Trophoblast cell (in vitro differentiated cells and primary cell): ENCODE measurements around the gene LCE6A.

Source experiments
- DNase-seq, 2 donors: peaks; one replicate each; pipeline ENCODE4 v3.0.0-alpha.2; 2016
- H2AFZ ChIP-seq: 2 replicates; pipeline ENCODE4 v1.6.1; 2013; ENCODE audit warnings: low read length, moderate library complexity, mild to moderate bottlenecking; ENCODE audit not compliant: insufficient read depth, poor library complexity
- H2AK5ac ChIP-seq: 2 replicates; pipeline ENCODE4 v1.6.1; 2013; ENCODE audit warnings: mild to moderate bottlenecking, low read length
- H2BK120ac ChIP-seq: 2 replicates; pipeline ENCODE4 v1.6.1; 2013; ENCODE audit warnings: low read length, mild to moderate bottlenecking, moderate library complexity; ENCODE audit not compliant: insufficient read depth, poor library complexity
- H2BK12ac ChIP-seq: 2 replicates; pipeline ENCODE4 v1.6.1; 2013; ENCODE audit warnings: mild to moderate bottlenecking, low read length, moderate library complexity
- H2BK5ac ChIP-seq: 2 replicates; pipeline ENCODE4 v1.6.1; 2013; ENCODE audit warnings: low read length, low read depth, moderate library complexity, mild to moderate bottlenecking; ENCODE audit not compliant: poor library complexity
- H3K14ac ChIP-seq: 2 replicates; pipeline ENCODE4 v1.6.1; 2013; ENCODE audit warnings: mild to moderate bottlenecking, low read length
- H3K18ac ChIP-seq: 2 replicates; pipeline ENCODE4 v1.6.1; 2013; ENCODE audit warnings: mild to moderate bottlenecking, low read length
- H3K23ac ChIP-seq: 2 replicates; pipeline ENCODE4 v1.6.1; 2013; ENCODE audit warnings: low read length
- H3K27ac ChIP-seq: 2 replicates; pipeline ENCODE4 v1.5.1; 2013; ENCODE audit warnings: low read depth, mild to moderate bottlenecking, inconsistent platforms, low read length, moderate library complexity
- H3K27me3 ChIP-seq: 2 replicates; pipeline ENCODE4 v1.6.1; 2013; ENCODE audit warnings: inconsistent platforms, mild to moderate bottlenecking, low read length, moderate library complexity; ENCODE audit not compliant: insufficient read depth
- H3K36me3 ChIP-seq, 2 experiments: 1 replicate in 1 of 2; 2 replicates in 1 of 2; pipeline ENCODE4 v1.6.1; 2013; ENCODE audit warnings: low read length in 2 of 2, mild to moderate bottlenecking in 2 of 2, moderate library complexity in 1 of 2; ENCODE audit not compliant: insufficient read depth in 2 of 2, control insufficient read depth in 1 of 2
- H3K4ac ChIP-seq: 2 replicates; pipeline ENCODE4 v1.6.1; 2013; ENCODE audit warnings: low read depth, mild to moderate bottlenecking, low read length, moderate library complexity
- H3K4me1 ChIP-seq, 2 experiments: 1 replicate in 1 of 2; 2 replicates in 1 of 2; pipeline ENCODE4 v1.6.1; 2013; ENCODE audit warnings: low read length in 2 of 2, mild to moderate bottlenecking in 2 of 2, moderate library complexity in 1 of 2; ENCODE audit not compliant: insufficient read depth in 2 of 2, control insufficient read depth in 1 of 2
- H3K4me2 ChIP-seq: 2 replicates; pipeline ENCODE4 v1.6.1; 2013; ENCODE audit warnings: inconsistent platforms, mild to moderate bottlenecking, low read length, moderate library complexity
- H3K4me3 ChIP-seq: 2 replicates; pipeline ENCODE4 v1.5.1; 2013; ENCODE audit warnings: mild to moderate bottlenecking, low read depth, low read length, inconsistent platforms
- H3K79me1 ChIP-seq: one replicate; pipeline ENCODE4 v1.6.1; 2013; ENCODE audit warnings: low read length
- H3K79me2 ChIP-seq: 2 replicates; pipeline ENCODE4 v1.6.1; 2013; ENCODE audit warnings: low read length, mild to moderate bottlenecking; ENCODE audit not compliant: control insufficient read depth, insufficient read depth, poor library complexity
- H3K9ac ChIP-seq: 2 replicates; pipeline ENCODE4 v1.6.1; 2013; ENCODE audit warnings: mild to moderate bottlenecking, low read length
- H3K9me3 ChIP-seq: 2 replicates; pipeline ENCODE4 v1.6.1; 2013; ENCODE audit warnings: low read depth, mild to moderate bottlenecking, control low read depth, inconsistent platforms, low read length; ENCODE audit not compliant: insufficient read depth
- H4K12ac ChIP-seq: 2 replicates; pipeline ENCODE4 v1.6.1; 2013; ENCODE audit warnings: low read depth, mild to moderate bottlenecking, low read length, moderate library complexity
- H4K8ac ChIP-seq: 2 replicates; pipeline ENCODE4 v1.6.1; 2013; ENCODE audit warnings: low read depth, mild to moderate bottlenecking, low read length, moderate library complexity
- H4K91ac ChIP-seq: one replicate; pipeline ENCODE4 v1.6.1; 2013; ENCODE audit warnings: low read depth, mild to moderate bottlenecking, low read length, moderate library complexity
- WGBS: extraction: QIAGEN DNeasy Blood & Tissue Kit; methylation state at CpG from one replicate; pipeline ENCODE4 v1.1.7; 2013; ENCODE audit warnings: missing lambda C conversion rate; ENCODE audit not compliant: insufficient read length, insufficient coverage; ENCODE audit errors: extremely low coverage; 5-methylcytosine and 5-hydroxymethylcytosine counted together

Gene LCE6A

DNA sequence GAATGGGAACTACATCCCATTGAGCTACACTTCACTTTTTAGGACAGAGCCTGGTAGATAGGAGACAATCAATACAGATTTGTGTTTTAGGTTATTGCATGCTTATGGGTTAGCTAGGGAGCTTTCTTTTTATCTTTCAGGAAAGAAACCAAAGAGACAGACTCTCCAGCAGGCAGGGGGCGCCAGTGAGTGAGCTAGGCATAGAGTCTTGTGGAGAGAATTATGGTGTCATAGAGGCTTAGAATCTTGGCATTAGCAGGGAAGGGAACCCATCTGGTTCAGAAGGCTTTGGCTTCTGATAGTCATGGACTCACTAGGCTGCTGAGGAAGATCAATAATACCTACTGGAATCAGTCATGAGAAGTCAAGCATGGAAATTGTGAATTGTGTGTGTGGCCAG lies 35.4 kb downstream of the LCE6A start, which contains the start of gene SMCP:
Gene SMCP, plus strand, starts transcription at position 281 of the 400 bp plus-strand sequence. CDS start 6,101 bp downstream, outside the sequence.
- H2AFZ ChIP-seq, result no peak within 1 kb of the TSS
- H2AK5ac ChIP-seq, result no peak within 1 kb of the TSS
- no CpG with 5 or more reads among the region's 1 CpG for WGBS
- H4K8ac ChIP-seq, result no peak within 1 kb of the TSS
- no peak within 1 kb of the TSS for H4K12ac ChIP-seq
- H3K27me3 ChIP-seq, result no peaks in the 10 kb centered on the region
- no peak within 1 kb of the TSS for H2BK12ac ChIP-seq
- H3K4ac ChIP-seq, result no peak within 1 kb of the TSS
- no peak within 1 kb of the TSS for H3K9ac ChIP-seq
- no peak within 1 kb of the TSS for H3K23ac ChIP-seq
- no peak within 1 kb of the TSS for H2BK5ac ChIP-seq
- no peak within 1 kb of the TSS for H3K27ac ChIP-seq
- no peak within 1 kb of the TSS for H4K91ac ChIP-seq
- H3K4me1 ChIP-seq, result no peaks in the 10 kb centered on the region
- H3K18ac ChIP-seq, result no peak within 1 kb of the TSS
- H2BK120ac ChIP-seq, result no peak within 1 kb of the TSS
- DNase-seq, result peak in 1 of 2 donors; percentile 35
- no peak within 1 kb of the TSS for H3K4me3 ChIP-seq
- H3K9me3 ChIP-seq, result peaks cover 6% of the 10 kb centered on the region
- no peaks in the 10 kb centered on the region for H3K79me2 ChIP-seq
- no peak within 1 kb of the TSS for H3K4me2 ChIP-seq
- no peak within 1 kb of the TSS for H3K14ac ChIP-seq
- no peaks in the 10 kb centered on the region for H3K79me1 ChIP-seq
- no peaks in the 10 kb centered on the region for H3K36me3 ChIP-seq

DNA sequence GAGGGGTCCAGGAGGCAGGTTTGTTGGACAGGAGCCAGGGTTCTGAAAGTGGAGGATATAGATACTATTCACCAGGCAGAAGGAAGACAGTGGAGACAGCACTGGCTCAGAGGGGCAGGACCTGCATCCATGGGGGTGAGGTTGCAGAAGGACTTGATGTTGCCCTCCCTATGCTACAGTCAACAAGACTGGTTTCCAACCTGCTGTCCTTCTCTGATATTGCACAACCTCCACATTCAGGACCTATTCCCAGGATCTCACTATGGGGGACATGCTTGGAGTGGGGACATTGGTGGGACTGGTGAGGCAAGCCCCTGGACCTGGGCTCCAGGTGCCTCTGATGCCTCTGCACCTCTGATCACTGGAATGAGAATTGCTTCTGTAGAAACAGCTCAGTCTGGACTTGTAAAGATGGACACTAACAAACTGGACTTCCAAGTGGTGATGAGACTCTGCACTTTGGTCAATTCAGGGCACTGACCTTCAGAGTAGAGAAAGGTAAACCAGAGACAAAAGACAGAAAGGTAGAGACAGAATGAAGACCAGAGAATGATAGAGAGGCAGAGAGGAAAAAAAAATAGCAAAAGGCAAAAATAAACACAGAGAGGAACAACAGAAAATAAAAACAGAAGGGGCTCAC lies 37.0 kb downstream of the LCE6A start:
- DNase-seq, result no peak
- Histone ChIP-seq H3K9ac (no peak overlapping the region), H3K27me3 (no peaks in the 10 kb centered on the region), H3K36me3 (no peaks in the 10 kb centered on the region), H3K14ac (no peak overlapping the region), H2BK12ac (no peak overlapping the region), H3K18ac (no peak overlapping the region), H2BK120ac (no peak overlapping the region), H4K12ac (no peak overlapping the region), H3K4ac (no peak overlapping the region), H3K23ac (no peak overlapping the region), H4K91ac (no peak overlapping the region), H3K79me2 (no peaks in the 10 kb centered on the region), H2AFZ (no peak overlapping the region), H3K9me3 (peaks cover 10% of the 10 kb centered on the region), H3K4me3 (no peak overlapping the region), H3K27ac (no peak overlapping the region), H3K4me2 (no peak overlapping the region), H3K79me1 (no peaks in the 10 kb centered on the region), H2AK5ac (no peak overlapping the region), H4K8ac (no peak overlapping the region), H3K4me1 (no peaks in the 10 kb centered on the region), H2BK5ac (no peak overlapping the region)

DNA sequence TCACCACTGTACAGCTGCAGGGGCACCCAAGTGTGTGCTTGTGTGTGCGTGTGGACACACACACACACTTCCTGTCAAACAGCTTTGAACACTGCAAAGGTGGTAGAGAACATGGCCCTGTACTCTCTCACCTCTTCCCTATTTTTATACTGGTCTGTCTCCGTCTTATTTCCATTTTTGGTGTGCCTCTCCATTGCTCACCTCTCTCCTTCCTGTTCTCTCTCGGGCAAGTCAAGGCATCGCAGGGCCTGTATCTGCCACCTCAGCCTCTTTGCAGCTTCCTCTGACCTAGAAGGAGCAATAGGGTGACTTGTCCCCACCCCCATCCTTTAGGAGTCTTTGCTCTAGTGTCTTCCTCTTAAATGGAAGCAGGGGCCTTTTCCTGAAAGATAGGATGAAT lies 37.7 kb downstream of the LCE6A start:
- Histone ChIP-seq H3K9me3 (peaks cover 10% of the 10 kb centered on the region), H3K4me2 (no peak overlapping the region), H2BK5ac (no peak overlapping the region), H2BK120ac (no peak overlapping the region), H4K8ac (no peak overlapping the region), H4K91ac (no peak overlapping the region), H3K4ac (no peak overlapping the region), H4K12ac (no peak overlapping the region), H3K9ac (no peak overlapping the region), H3K14ac (no peak overlapping the region), H3K79me2 (no peaks in the 10 kb centered on the region), H3K4me1 (no peaks in the 10 kb centered on the region), H2AFZ (no peak overlapping the region), H3K79me1 (no peaks in the 10 kb centered on the region), H3K4me3 (no peak overlapping the region), H2AK5ac (no peak overlapping the region), H2BK12ac (no peak overlapping the region), H3K18ac (no peak overlapping the region), H3K27me3 (no peaks in the 10 kb centered on the region), H3K27ac (no peak overlapping the region), H3K36me3 (no peaks in the 10 kb centered on the region), H3K23ac (no peak overlapping the region)
- DNase-seq, result no peak
- WGBS, result no CpG with 5 or more reads among the region's 4 CpGs

DNA sequence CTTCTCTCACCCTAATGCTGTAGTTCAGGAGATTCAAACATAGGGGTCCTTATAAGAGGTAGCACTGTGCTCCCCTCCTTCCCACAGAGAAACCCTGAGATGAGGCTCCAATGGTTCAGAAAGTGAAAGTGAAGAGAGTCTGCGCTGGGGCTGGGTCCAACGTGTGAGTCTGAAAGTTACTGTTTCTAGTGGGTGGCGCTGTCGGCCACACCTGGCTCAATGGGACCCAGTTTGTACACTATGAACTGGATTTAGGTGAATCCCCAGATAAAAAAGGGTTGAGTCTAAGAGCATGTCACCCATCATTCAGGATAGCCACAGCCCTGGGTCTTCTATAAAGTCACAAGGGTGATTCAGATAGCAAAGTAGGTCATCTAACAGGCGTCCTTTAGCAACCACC lies 38.3 kb downstream of the LCE6A start:
- Histone ChIP-seq H4K91ac (no peak overlapping the region), H3K79me1 (no peaks in the 10 kb centered on the region)
- no CpG with 5 or more reads among the region's 5 CpGs for WGBS

More for the DNA sequence above, 38.3 kb downstream of the LCE6A start:
- no peak overlapping the region for H4K12ac ChIP-seq
- H3K4me1 ChIP-seq, result no peaks in the 10 kb centered on the region
- H3K9ac ChIP-seq, result no peak overlapping the region
- H3K4me2 ChIP-seq, result no peak overlapping the region
- no peaks in the 10 kb centered on the region for H3K36me3 ChIP-seq
- no peak overlapping the region for H3K18ac ChIP-seq
- H2BK120ac ChIP-seq, result no peak overlapping the region
- peaks cover 10% of the 10 kb centered on the region for H3K9me3 ChIP-seq
- H2BK5ac ChIP-seq, result no peak overlapping the region
- no peak overlapping the region for H4K8ac ChIP-seq
- no peak overlapping the region for H2BK12ac ChIP-seq
- no peak overlapping the region for H3K4ac ChIP-seq
- no peak overlapping the region for H3K14ac ChIP-seq
- H3K4me3 ChIP-seq, result no peak overlapping the region
- H3K27me3 ChIP-seq, result no peaks in the 10 kb centered on the region
- H3K27ac ChIP-seq, result no peak overlapping the region
- H3K23ac ChIP-seq, result no peak overlapping the region
- H2AFZ ChIP-seq, result no peak overlapping the region
- H2AK5ac ChIP-seq, result no peak overlapping the region
- no peak for DNase-seq
- no peaks in the 10 kb centered on the region for H3K79me2 ChIP-seq
